Thyroid gland (tissue), 4 donors: Measurements from ENCODE around the gene KRT1.

Experiments used
- POLR2A ChIP-seq, 2 donors: fragments of 450-650 bp; IDR thresholded peaks; one replicate each; pipeline ENCODE4 v1.6.1; 2017; ENCODE audit warnings: antibody characterized with exemption in 2 of 2, mild to moderate bottlenecking in 2 of 2, moderate library complexity in 1 of 2
- TF ChIP-seq, protein P1 (sequence below), 6 experiments: fragments of 200-600 bp in 3 of 6; fragments of 450-650 bp in 3 of 6; sonication (generic) in 3 of 6; IDR thresholded peaks; one replicate each; pipeline ENCODE4 v1.5.1; 2016 to 2019; ENCODE audit warnings: antibody characterized with exemption in 6 of 6, mild to moderate bottlenecking in 2 of 6, inconsistent platforms in 1 of 6, moderate library complexity in 1 of 6

- TF ChIP-seq, protein P1, sequence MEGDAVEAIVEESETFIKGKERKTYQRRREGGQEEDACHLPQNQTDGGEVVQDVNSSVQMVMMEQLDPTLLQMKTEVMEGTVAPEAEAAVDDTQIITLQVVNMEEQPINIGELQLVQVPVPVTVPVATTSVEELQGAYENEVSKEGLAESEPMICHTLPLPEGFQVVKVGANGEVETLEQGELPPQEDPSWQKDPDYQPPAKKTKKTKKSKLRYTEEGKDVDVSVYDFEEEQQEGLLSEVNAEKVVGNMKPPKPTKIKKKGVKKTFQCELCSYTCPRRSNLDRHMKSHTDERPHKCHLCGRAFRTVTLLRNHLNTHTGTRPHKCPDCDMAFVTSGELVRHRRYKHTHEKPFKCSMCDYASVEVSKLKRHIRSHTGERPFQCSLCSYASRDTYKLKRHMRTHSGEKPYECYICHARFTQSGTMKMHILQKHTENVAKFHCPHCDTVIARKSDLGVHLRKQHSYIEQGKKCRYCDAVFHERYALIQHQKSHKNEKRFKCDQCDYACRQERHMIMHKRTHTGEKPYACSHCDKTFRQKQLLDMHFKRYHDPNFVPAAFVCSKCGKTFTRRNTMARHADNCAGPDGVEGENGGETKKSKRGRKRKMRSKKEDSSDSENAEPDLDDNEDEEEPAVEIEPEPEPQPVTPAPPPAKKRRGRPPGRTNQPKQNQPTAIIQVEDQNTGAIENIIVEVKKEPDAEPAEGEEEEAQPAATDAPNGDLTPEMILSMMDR (IDR thresholded peaks at IDR 0.05) = no peak
- no peak for TF ChIP-seq POLR2A (IDR thresholded peaks at IDR 0.05)
Observed at GRCh38 chr12:52663420-52663819, 16.8 kb downstream of the KRT1 start.
